A673 (cell line): ENCODE results near the gene STKLD1.

Source experiments
- CTCF ChIP-seq: fragments of 300-800, 200-600 bp; sonication (generic); conservative IDR thresholded peaks from 2 replicates; pipeline ENCODE4 v1.5.1; 2017; ENCODE audit warnings: low read depth, mild to moderate bottlenecking, antibody characterized with exemption, low read length, moderate library complexity, mixed read lengths
- EZH2 ChIP-seq: fragments of 200-600 bp; sonication (generic); IDR thresholded peaks from 2 replicates; pipeline ENCODE4 v1.6.1; 2017; ENCODE audit warnings: borderline replicate concordance, low read depth, mild to moderate bottlenecking, mixed read lengths, antibody characterized with exemption, low read length; ENCODE audit not compliant: poor library complexity, severe bottlenecking

DNA sequence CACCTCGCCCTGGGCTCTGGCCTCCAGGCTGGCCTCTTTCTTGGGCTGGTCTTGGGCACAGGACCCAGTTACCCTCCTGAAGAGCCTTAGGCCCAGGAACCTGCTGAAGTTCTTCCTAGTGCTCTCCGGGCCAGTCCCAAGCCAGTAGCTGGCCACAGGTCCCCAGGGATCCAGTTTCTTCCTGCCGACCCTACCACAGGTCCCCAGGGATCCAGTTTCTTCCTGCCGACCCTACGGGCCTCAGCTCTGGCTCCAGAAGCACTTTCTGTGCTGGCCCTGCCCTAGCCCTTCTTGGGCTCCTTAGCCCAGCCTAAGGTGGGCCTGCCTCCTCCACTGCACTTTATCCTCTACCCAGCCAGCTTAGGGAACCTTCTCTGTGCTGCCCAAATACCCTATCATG is 65.4 kb downstream of the STKLD1 start:
- TF ChIP-seq CTCF (no peak), EZH2 (no peak)
